Cardiac muscle cell (in vitro differentiated cells and primary cell): ENCODE results near the gene KCNIP1. TPM values are rescaled to one million over a fixed set of nuclear protein-coding genes. Genes with fewer than 3 reads are reported as not detected.

Experiments used
- DNase-seq, 2 donors: peaks; one replicate each; pipeline versions ENCODE4 v3.0.0 to v3.0.0-alpha.2; 2010 to 2017; ENCODE audit warnings: low read depth in 1 of 2, low spot score in 1 of 2
- H3K27ac ChIP-seq: fragments of 200-600 bp; sonication (generic); 2 replicates; pipeline ENCODE4 v1.5.1; 2016
- H3K27me3 ChIP-seq: fragments of 200-600 bp; sonication (generic); 2 replicates; pipeline ENCODE4 v1.6.0; 2016; ENCODE audit warnings: control low read depth
- H3K36me3 ChIP-seq: fragments of 200-600 bp; sonication (generic); 2 replicates; pipeline ENCODE4 v1.5.1; 2016; ENCODE audit warnings: control low read depth
- H3K4me1 ChIP-seq: fragments of 200-600 bp; sonication (generic); 2 replicates; pipeline ENCODE4 v1.8.1; 2017; ENCODE audit warnings: low read depth, mild to moderate bottlenecking, mixed run types
- H3K4me3 ChIP-seq: fragments of 200-600 bp; sonication (generic); 2 replicates; pipeline ENCODE4 v1.5.1; 2016; ENCODE audit warnings: mild to moderate bottlenecking
- H3K9me3 ChIP-seq: fragments of 200-600 bp; sonication (generic); 2 replicates; pipeline ENCODE4 v1.5.1; 2017; ENCODE audit warnings: low read depth, mild to moderate bottlenecking, control low read depth
- polyA plus RNA-seq: library from polyadenylated mRNA; unstranded; fragments of >200 nt; fragmentation: Nextera tagmentation; extraction: Ambion mirVana; gene quantifications from 2 replicates; pipeline ENCODE4 v1.2.1, GENCODE V29; 2016
- total RNA-seq: library from RNA; depleted of rRNA; stranded (reverse); fragments of >200 nt; gene quantifications from 2 replicates; pipeline ENCODE4 v1.2.3, GENCODE V29; 2016
- TF ChIP-seq, protein P1 (sequence below): IDR thresholded peaks from 2 replicates; pipeline ENCODE4 v1.5.1; 2012; ENCODE audit warnings: low read depth, mild to moderate bottlenecking, low read length

KCNIP1 gene
- total and polyA plus RNA-seq, 2 experiments from 2014 or later, result 0.09 TPM; not detected in 1

- H3K4me1 ChIP-seq, result no peaks in the 10 kb centered on the region
- TF ChIP-seq, protein P1, sequence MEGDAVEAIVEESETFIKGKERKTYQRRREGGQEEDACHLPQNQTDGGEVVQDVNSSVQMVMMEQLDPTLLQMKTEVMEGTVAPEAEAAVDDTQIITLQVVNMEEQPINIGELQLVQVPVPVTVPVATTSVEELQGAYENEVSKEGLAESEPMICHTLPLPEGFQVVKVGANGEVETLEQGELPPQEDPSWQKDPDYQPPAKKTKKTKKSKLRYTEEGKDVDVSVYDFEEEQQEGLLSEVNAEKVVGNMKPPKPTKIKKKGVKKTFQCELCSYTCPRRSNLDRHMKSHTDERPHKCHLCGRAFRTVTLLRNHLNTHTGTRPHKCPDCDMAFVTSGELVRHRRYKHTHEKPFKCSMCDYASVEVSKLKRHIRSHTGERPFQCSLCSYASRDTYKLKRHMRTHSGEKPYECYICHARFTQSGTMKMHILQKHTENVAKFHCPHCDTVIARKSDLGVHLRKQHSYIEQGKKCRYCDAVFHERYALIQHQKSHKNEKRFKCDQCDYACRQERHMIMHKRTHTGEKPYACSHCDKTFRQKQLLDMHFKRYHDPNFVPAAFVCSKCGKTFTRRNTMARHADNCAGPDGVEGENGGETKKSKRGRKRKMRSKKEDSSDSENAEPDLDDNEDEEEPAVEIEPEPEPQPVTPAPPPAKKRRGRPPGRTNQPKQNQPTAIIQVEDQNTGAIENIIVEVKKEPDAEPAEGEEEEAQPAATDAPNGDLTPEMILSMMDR, result no peak
- no peak overlapping the region for H3K4me3 ChIP-seq
- H3K27ac ChIP-seq, result no peak overlapping the region
- H3K27me3 ChIP-seq, result no peaks in the 10 kb centered on the region
- DNase-seq, result no peak
- no peaks in the 10 kb centered on the region for H3K36me3 ChIP-seq
- H3K9me3 ChIP-seq, result no peaks in the 10 kb centered on the region
These were observed 32.7 kb downstream of the KCNIP1 start for GRCh38 chr5:170536525-170536924.

DNA sequence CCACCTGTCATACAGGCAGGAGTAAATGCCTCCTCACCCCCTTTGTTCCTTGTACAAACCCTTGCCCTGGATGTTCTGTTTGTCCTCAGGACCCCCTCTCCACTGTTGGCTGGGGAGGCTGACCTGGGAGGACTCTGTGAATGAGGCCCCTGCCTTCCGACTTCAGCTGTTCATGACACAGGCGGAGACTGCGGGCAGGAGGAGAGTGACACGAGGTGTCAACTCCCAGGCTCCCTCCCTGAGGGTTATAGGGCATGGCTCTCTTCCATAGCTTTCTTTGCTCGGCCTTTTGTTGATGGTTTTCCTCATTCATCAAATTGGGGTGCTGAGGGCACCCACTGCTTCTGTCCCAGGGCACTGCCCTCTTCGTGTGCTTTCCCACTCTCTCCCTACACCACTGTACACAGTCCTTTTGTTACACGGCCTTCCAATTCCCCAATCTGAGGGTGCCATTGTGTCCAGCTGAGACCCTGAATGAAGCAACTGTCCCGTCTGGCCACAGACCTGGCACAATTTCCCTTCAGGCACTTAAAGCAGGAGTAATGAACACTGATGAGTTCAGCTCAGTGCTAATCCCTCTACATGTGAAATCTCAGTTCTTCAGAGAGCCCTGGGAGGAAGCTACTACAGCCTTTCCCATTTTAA lies 33.8 kb downstream of the KCNIP1 start:
- no peak for DNase-seq
- Histone ChIP-seq H3K4me1 (no peaks in the 10 kb centered on the region), H3K27me3 (no peaks in the 10 kb centered on the region), H3K4me3 (no peak overlapping the region), H3K9me3 (no peaks in the 10 kb centered on the region), H3K36me3 (no peaks in the 10 kb centered on the region), H3K27ac (no peak overlapping the region)
- TF ChIP-seq, protein P1, result no peak

DNA sequence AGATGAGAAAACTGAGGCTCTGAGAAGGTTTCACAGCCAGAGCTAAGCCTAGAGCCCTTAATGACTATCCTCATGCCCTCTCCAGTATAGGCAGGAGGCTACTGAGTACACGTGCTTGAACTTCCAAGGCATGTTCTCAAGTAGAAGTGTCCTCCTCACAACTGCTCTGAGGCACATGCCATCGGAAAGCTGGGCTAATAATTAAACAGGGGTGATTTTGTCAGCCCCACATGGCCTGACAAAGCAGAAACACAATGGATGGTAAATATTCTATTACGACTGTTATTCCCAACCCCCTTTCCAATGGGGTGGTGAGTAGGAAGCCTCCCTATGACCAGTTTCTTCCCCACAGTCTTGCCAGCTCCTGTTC lies 34.3 kb downstream of the KCNIP1 start:
- Histone ChIP-seq H3K9me3 (no peaks in the 10 kb centered on the region), H3K4me3 (no peak overlapping the region), H3K4me1 (no peaks in the 10 kb centered on the region), H3K36me3 (no peaks in the 10 kb centered on the region), H3K27me3 (no peaks in the 10 kb centered on the region), H3K27ac (no peak overlapping the region)
- no peak for DNase-seq
- TF ChIP-seq, protein P1, result no peak

DNA sequence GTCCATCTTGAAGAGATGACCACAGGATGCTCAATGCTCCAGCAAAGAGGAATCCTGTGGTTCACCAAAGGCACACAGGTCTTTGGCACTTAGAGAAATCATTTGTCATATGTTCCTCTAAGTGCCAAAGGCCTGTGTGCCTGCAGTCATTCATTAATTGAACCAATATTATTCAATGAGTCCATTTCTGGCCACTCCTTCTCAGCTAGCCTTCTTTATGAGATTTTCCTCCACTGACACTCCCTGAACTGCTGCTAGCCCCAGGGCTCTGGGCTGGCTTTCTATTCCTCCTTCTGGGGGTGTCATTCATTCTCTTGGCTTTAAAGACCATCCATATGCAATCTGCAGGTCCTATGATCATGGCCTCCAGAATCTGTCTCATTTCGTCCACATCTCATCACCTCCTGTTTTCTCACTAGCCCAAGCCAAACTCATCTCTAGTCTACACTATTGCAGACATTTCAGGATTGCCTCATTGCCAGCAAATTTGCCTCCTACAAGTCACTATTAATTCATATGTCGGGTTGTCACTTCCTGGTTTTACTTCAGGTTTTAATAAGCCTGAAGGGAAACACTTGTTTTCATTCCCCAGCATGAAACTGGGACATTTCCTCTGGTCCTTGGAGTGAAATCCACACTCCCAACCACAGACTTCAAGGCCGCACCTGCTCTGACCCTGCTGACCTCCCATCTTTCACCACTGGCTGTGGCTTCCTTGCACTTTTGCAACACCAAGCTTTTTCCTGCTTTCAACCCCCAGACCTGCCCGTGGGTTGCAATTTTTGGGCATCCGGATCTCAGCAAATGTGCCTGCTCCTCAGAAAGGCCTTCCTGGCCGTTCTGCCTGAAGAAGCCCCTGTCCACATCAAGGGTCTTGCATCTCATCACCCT lies 35.1 kb downstream of the KCNIP1 start:
- H3K27me3 ChIP-seq, result no peaks in the 10 kb centered on the region
- TF ChIP-seq, protein P1, result no peak

DNA sequence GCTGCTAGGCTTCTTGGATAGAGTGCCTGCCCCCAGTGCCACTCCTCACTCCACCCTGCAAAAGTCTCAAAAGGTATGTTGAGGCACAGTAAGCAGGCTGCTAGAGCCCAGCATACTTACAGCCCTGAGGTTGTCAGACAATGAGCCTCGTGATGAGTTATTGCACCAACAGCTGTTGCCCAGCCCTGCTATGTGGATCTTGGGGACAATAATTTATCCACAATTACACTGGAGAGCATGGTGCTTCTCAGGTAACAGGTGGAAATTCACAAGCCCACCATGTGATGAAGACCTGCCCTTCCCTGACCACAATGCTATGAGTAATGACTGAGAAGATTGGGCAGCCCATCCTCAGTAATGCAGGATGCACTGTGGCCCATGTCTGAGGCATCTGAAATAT lies 36.5 kb downstream of the KCNIP1 start:
- TF ChIP-seq, protein P1, result no peak
- H3K27me3 ChIP-seq, result no peaks in the 10 kb centered on the region
- DNase-seq, result no peak
- no peak overlapping the region for H3K27ac ChIP-seq
- no peaks in the 10 kb centered on the region for H3K4me1 ChIP-seq
- H3K36me3 ChIP-seq, result no peaks in the 10 kb centered on the region
- no peaks in the 10 kb centered on the region for H3K9me3 ChIP-seq
- H3K4me3 ChIP-seq, result no peak overlapping the region

More for the DNA sequence above, 35.1 kb downstream of the KCNIP1 start:
- DNase-seq, result no peak
- Histone ChIP-seq H3K36me3 (no peaks in the 10 kb centered on the region), H3K27ac (no peak overlapping the region), H3K4me3 (no peak overlapping the region), H3K9me3 (no peaks in the 10 kb centered on the region), H3K4me1 (no peaks in the 10 kb centered on the region)
